Suppressor macrophage treated with lipopolysaccharide for 1 hour (primary cell): ENCODE measurements around the gene HELQ.

Source experiments
- DNase-seq, 3 donors: peaks; one replicate each; pipeline ENCODE4 v3.0.0-alpha.2; 2020 to 2022

Gene HELQ

GRCh38 chr4:83370640-83370906 lies 85.0 kb downstream of the HELQ start:
- DNase-seq = peak; percentile 68 to 81 (median 71)

GRCh38 chr4:83369831-83370639 lies 85.6 kb downstream of the HELQ start:
- DNase-seq = peak; percentile 70 to 94 (median 84)

DNA sequence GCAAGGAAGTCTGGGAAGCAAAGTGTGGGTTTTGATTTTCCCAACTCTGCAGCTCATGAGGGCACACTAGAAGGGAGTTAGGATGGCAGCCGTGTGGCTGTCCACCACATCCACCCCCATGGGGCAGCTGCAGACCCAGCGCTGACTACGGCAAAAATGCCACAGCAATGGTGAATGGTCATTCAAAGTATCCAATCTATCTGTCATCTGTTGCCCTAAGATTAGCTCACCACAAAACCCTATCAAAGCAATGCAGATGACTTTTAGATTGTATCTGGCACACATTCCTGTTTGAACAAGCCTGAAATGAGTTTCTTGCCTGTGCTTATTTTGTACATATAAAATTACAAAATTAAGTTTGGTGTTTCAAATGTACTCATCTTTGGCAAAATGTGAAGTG lies 91.3 kb downstream of the HELQ start:
- DNase-seq = peak in 1 of 3 donors; percentile 4

GRCh38 chr4:83362492-83363329 lies 92.9 kb downstream of the HELQ start:
- DNase-seq = peak; percentile 39 to 55 (median 54)

DNA sequence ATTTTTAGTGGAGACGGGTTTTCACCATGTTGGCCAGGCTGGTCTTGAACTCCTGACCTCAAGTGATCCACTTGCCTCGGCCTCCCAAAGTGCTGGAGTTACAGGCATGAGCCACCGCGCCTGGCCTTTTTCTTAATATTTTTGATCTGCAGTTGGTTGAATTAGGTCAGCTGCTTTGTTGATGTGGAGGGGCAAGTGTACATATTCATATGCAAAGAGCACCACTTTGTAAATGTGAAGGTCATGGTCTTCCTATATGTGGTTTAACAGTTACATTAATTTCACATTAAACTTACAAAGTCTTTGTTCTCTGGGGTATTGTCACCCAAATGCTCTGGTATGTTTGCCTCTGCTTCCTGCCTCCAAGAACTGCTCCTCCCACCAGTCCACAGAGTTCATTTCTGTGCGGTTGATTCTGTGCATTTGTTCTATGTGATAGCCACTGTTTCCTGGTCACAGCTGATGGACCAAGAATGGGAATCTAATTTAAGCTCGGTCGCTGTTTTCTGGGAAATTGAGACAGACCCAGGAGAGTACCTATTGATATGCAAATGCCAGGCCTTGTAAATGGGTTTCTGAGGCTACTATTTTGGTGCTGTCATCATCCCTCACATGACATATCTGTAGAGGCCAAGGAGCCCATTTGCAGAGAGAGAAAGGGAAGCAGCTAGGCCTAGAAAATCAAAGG lies 94.1 kb downstream of the HELQ start:
- peak in 2 of 3 donors; percentile 6 to 49 for DNase-seq

DNA sequence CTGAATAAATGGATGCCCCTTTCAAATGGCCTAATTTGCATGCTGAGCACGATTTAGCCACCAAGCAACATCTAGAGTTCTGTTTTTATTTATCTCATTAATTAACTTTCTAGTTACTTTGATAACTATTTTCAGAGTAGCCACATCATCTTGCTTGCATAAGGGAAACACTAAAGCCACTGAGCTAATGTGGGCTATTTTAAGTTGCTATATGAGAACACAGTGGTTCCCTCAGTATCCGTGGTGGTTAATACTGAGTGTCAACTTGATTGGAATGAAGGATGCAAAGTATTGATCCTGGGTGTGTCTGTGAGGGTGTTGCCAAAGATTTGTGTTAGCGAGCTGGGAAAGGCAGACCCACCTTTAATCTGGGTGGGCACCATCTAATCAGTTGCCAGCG lies 95.6 kb downstream of the HELQ start:
- DNase-seq = no peak

GRCh38 chr4:83358410-83358809 lies 97.2 kb downstream of the HELQ start:
- DNase-seq = no peak
